CD14-positive monocyte (primary cell): ENCODE data around the gene MED12L. TPM values are rescaled to one million over a fixed set of nuclear protein-coding genes. Genes with fewer than 3 reads are reported as not detected.

Source experiments
- DNase-seq, 3 donors: peaks; one replicate each; pipeline ENCODE4 v3.0.0-alpha.2; 2011 to 2022
- H2AFZ ChIP-seq: 2 replicates; pipeline ENCODE4 v1.6.0; 2012; ENCODE audit warnings: mild to moderate bottlenecking, low read depth, low read length, inconsistent platforms; ENCODE audit not compliant: insufficient read depth, poor library complexity, severe bottlenecking
- H3K27ac ChIP-seq, 2 donors: 1 replicate in 1 of 2; 2 replicates in 1 of 2; pipeline ENCODE4 v1.5.1; 2012 to 2013; ENCODE audit warnings: low read length in 2 of 2, control low read depth in 1 of 2, inconsistent platforms in 1 of 2, low read depth in 1 of 2, mild to moderate bottlenecking in 1 of 2
- H3K27me3 ChIP-seq, 2 donors: one replicate each; pipeline versions ENCODE4 v1.6.0 to v1.6.1; 2011 to 2013; ENCODE audit warnings: low read length in 2 of 2; ENCODE audit not compliant: control insufficient read depth in 2 of 2, insufficient read depth in 2 of 2
- H3K36me3 ChIP-seq, 2 donors: replicated peaks in 1 of 2; 1 replicate in 1 of 2; 2 replicates in 1 of 2; pipeline versions ENCODE4 v1.5.1 to v1.6.1; 2012 to 2013; ENCODE audit warnings: low read length in 2 of 2, control low read depth in 1 of 2, inconsistent platforms in 1 of 2, mild to moderate bottlenecking in 1 of 2; ENCODE audit not compliant: insufficient read depth in 2 of 2, control insufficient read depth in 1 of 2
- H3K4me1 ChIP-seq, 2 donors: 1 replicate in 1 of 2; 2 replicates in 1 of 2; pipeline versions ENCODE4 v1.5.1 to v1.6.1; 2012 to 2013; ENCODE audit warnings: low read length in 2 of 2, control low read depth in 1 of 2, inconsistent platforms in 1 of 2, mild to moderate bottlenecking in 1 of 2, moderate library complexity in 1 of 2; ENCODE audit not compliant: insufficient read depth in 2 of 2, control insufficient read depth in 1 of 2
- H3K4me2 ChIP-seq: replicated peaks from 2 replicates; pipeline ENCODE3; 2012; ENCODE audit warnings: low read length, moderate library complexity, mild to moderate bottlenecking; ENCODE audit not compliant: poor library complexity, severe bottlenecking; ENCODE audit errors: extremely low read depth
- H3K4me3 ChIP-seq, 3 experiments: fragments of 200-600 bp in 1 of 3; sonication (generic) in 1 of 3; replicated peaks in 1 of 3; 1 replicate in 2 of 3; 2 replicates in 1 of 3; pipeline ENCODE4 v1.5.1; 2011 to 2013; ENCODE audit warnings: low read length in 3 of 3, mild to moderate bottlenecking in 3 of 3, control low read depth in 2 of 3, low read depth in 2 of 3, inconsistent platforms in 1 of 3, moderate library complexity in 1 of 3
- H3K79me2 ChIP-seq: 2 replicates; pipeline ENCODE4 v1.6.0; 2012; ENCODE audit warnings: mild to moderate bottlenecking, control low read depth, inconsistent platforms, low read length, moderate library complexity; ENCODE audit not compliant: insufficient read depth
- H3K9ac ChIP-seq: 2 replicates; pipeline ENCODE4 v1.6.0; 2017; ENCODE audit warnings: low read length, mild to moderate bottlenecking; ENCODE audit not compliant: insufficient read depth, poor library complexity, severe bottlenecking
- H3K9me3 ChIP-seq, 2 donors: replicated peaks in 1 of 2; 1 replicate in 1 of 2; 2 replicates in 1 of 2; pipeline versions ENCODE4 v1.5.1 to v1.6.1; 2012 to 2013; ENCODE audit warnings: low read length in 2 of 2, control low read depth in 1 of 2; ENCODE audit not compliant: control insufficient read depth in 1 of 2, insufficient read depth in 1 of 2
- H4K20me1 ChIP-seq: 2 replicates; pipeline ENCODE4 v1.6.0; 2012; ENCODE audit warnings: mild to moderate bottlenecking, low read length, control low read depth, moderate library complexity; ENCODE audit not compliant: insufficient read depth
- H3K27ac Mint-ChIP-seq, 7 donors: one replicate each; pipeline ENCODE4 v1.8.0; 2020; ENCODE audit warnings: mild to moderate bottlenecking in 7 of 7, mixed read lengths in 7 of 7, moderate library complexity in 6 of 7, inconsistent platforms in 2 of 7
- H3K27me3 Mint-ChIP-seq, 3 donors: one replicate each; pipeline ENCODE4 v1.8.0; 2021 to 2022; ENCODE audit warnings: low read depth in 3 of 3, mild to moderate bottlenecking in 3 of 3, mixed read lengths in 3 of 3, moderate library complexity in 3 of 3, inconsistent platforms in 1 of 3
- H3K36me3 Mint-ChIP-seq, 2 donors: one replicate each; pipeline ENCODE4 v1.8.0; 2020; ENCODE audit warnings: mixed read lengths in 2 of 2, inconsistent platforms in 1 of 2, mild to moderate bottlenecking in 1 of 2
- H3K4me1 Mint-ChIP-seq: one replicate; pipeline ENCODE4 v1.8.0; 2020; ENCODE audit warnings: mild to moderate bottlenecking, mixed read lengths
- H3K4me3 Mint-ChIP-seq, 2 donors: one replicate each; pipeline ENCODE4 v1.8.0; 2020; ENCODE audit warnings: mild to moderate bottlenecking in 2 of 2, mixed read lengths in 2 of 2, moderate library complexity in 1 of 2
- H3K9me3 Mint-ChIP-seq, 7 donors: one replicate each; pipeline ENCODE4 v1.8.0; 2020 to 2022; ENCODE audit warnings: mixed read lengths in 7 of 7, mild to moderate bottlenecking in 6 of 7, moderate library complexity in 6 of 7, inconsistent platforms in 2 of 7
- WGBS: methylation state at CpG from one replicate; pipeline ENCODE4 v1.1.5; 2013; ENCODE audit warnings: missing lambda C conversion rate; ENCODE audit not compliant: insufficient coverage; 5-methylcytosine and 5-hydroxymethylcytosine counted together
- intact Hi-C, 2 donors: fragments of 100-400 bp; cut with micrococcal nuclease; formaldehyde crosslinking; loops; one replicate each; pipeline versions ENCODE4 v1.15.0 to v1.15.1; 2023
- polyA plus RNA-seq, 3 donors: library from polyadenylated mRNA; depleted of rRNA in 1 of 3; unstranded in 2 of 3; stranded (reverse) in 1 of 3; fragments of 300-500 nt in 2 of 3; fragments of >200 nt in 1 of 3; fragmentation: Illumina TruSeq in 2 of 3; gene quantifications; 1 replicate in 2 of 3; 2 replicates in 1 of 3; pipeline ENCODE4 v1.2.3, GENCODE V29; 2012 to 2021
- TF ChIP-seq, protein P1 (sequence below): fragments of 200-600 bp; IDR thresholded peaks from one replicate; pipeline ENCODE4 v1.8.0; 2022; ENCODE audit warnings: antibody characterized with exemption, mild to moderate bottlenecking

The MED12L gene
- polyA plus RNA-seq, 3 donors = 0.12 to 0.29 TPM; not detected in 1

DNA sequence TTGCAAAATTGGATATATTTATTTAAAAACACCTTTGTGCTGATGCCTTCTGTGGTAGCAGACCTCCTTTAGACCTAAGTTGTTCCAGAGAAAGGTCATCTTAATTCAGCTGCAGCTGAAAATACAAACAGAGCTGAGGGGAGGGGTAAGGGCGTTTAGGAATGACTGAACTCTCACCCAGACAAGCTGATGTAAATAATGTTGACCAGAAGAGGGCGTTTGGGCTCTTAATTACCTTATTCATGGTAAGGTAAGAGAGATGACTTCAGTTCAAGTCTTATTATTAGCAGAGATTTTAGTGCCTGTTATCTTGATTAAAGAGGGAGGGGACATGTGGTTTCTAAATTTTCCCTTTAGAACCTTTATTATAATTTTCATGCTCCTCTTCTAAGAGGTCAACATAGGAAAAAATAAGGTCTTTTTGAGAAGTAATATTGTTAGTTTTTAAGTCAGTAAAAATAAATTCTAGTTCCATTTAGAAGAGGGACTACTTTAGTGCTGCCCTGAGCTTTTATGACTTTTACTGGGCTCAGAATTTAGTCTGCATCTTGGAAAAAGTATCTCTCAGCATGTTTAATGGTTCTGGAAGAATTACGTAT lies 71.3 kb downstream of the MED12L start:
- Histone ChIP-seq H3K27ac (no peak overlapping the region), H3K4me1 (peaks cover 0 to 5% of the 10 kb centered on the region in 2 donors), H3K9me3 (no peaks in the 10 kb centered on the region), H2AFZ (no peak overlapping the region), H3K4me3 (no peak overlapping the region), H4K20me1 (no peaks in the 10 kb centered on the region), H3K36me3 (no peaks in the 10 kb centered on the region), H3K79me2 (no peaks in the 10 kb centered on the region), H3K27me3 (no peaks in the 10 kb centered on the region), H3K4me2 (no peak overlapping the region), H3K9ac (no peak overlapping the region)
- no peak overlapping the region for H3K4me3 Mint-ChIP-seq
- peaks cover 8% of the 10 kb centered on the region for H3K4me1 Mint-ChIP-seq
- peaks cover 0 to 2% (median 0%) of the 10 kb centered on the region in 3 donors for H3K27me3 Mint-ChIP-seq
- no peaks in the 10 kb centered on the region for H3K36me3 Mint-ChIP-seq
- no peak overlapping the region for H3K27ac Mint-ChIP-seq
- TF ChIP-seq, protein P1, sequence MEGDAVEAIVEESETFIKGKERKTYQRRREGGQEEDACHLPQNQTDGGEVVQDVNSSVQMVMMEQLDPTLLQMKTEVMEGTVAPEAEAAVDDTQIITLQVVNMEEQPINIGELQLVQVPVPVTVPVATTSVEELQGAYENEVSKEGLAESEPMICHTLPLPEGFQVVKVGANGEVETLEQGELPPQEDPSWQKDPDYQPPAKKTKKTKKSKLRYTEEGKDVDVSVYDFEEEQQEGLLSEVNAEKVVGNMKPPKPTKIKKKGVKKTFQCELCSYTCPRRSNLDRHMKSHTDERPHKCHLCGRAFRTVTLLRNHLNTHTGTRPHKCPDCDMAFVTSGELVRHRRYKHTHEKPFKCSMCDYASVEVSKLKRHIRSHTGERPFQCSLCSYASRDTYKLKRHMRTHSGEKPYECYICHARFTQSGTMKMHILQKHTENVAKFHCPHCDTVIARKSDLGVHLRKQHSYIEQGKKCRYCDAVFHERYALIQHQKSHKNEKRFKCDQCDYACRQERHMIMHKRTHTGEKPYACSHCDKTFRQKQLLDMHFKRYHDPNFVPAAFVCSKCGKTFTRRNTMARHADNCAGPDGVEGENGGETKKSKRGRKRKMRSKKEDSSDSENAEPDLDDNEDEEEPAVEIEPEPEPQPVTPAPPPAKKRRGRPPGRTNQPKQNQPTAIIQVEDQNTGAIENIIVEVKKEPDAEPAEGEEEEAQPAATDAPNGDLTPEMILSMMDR = peak; percentile 86
- WGBS = no CpG with 5 or more reads among the region's 3 CpGs
- peak; percentile 37 to 64 (median 59) for DNase-seq
- intact Hi-C loops = no loop called here
- no peaks in the 10 kb centered on the region for H3K9me3 Mint-ChIP-seq

DNA sequence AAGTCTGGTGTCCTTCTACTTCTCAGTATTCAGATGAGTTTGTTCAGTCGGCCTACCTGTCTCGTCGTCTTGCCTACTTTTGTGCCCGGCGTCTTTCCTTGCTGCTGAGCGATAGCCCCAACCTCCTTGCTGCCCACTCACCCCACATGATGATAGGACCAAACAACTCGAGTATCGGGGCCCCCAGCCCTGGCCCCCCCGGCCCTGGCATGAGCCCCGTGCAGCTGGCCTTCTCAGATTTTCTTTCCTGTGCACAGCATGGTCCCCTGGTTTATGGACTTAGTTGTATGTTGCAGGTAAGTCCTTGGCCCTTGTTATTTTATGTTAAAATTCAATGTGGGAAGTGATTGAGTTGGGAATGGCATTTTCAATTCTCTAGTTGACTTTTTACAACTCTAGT lies 74.3 kb downstream of the MED12L start:
- Histone ChIP-seq H3K4me1 (peaks cover 0 to 5% of the 10 kb centered on the region in 2 donors), H3K4me3 (no peak overlapping the region), H3K9ac (no peak overlapping the region), H3K27ac (no peak overlapping the region), H3K4me2 (no peak overlapping the region), H3K36me3 (no peaks in the 10 kb centered on the region), H2AFZ (no peak overlapping the region), H3K27me3 (no peaks in the 10 kb centered on the region), H3K9me3 (no peaks in the 10 kb centered on the region), H3K79me2 (no peaks in the 10 kb centered on the region), H4K20me1 (no peaks in the 10 kb centered on the region)
- no peaks in the 10 kb centered on the region for H3K9me3 Mint-ChIP-seq
- no peak overlapping the region for H3K27ac Mint-ChIP-seq
- DNase-seq = no peak
- WGBS = 100% methylated on average over 3 of the region's 10 CpGs
- intact Hi-C loops = no loop called here
- H3K27me3 Mint-ChIP-seq = peaks cover 0 to 2% (median 0%) of the 10 kb centered on the region in 3 donors
- no peak overlapping the region for H3K4me3 Mint-ChIP-seq
- H3K4me1 Mint-ChIP-seq = peaks cover 10% of the 10 kb centered on the region
- TF ChIP-seq, protein P1 = no peak
- no peaks in the 10 kb centered on the region for H3K36me3 Mint-ChIP-seq
